Choroid plexus epithelial cell (primary cell): Measurements from ENCODE around the gene EDN1.

Experiments
- DNase-seq: peaks from one replicate; pipeline ENCODE4 v3.0.0-alpha.2; 2010; ENCODE audit warnings: low read depth
- H3K4me3 ChIP-seq: 2 replicates; pipeline ENCODE4 v1.5.1; 2011; ENCODE audit warnings: low read depth, mild to moderate bottlenecking, control low read depth, low read length, moderate library complexity
- CTCF ChIP-seq: conservative IDR thresholded peaks from 2 replicates; pipeline ENCODE4 v1.5.1; 2011; ENCODE audit warnings: low read depth, mild to moderate bottlenecking, control low read depth, inconsistent platforms, low read length, moderate library complexity

Gene EDN1

DNA sequence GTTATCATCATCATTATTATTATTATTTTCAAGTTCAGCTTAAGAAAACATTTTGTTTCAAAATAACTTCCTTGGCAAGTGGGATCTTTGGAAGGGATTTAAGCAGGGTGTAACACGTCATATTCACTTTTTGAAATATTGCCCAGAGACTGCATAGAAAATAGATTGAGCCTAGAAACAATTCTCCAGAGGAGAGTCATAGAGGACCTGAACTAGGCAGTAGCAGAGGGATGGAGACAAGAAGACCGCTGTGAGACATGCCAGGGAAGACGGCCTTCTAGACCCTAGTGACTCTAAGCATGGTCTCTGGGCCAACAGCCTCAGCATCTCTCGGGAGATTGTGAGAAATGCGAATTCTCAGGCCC, 55.5 kb downstream of the EDN1 start:
- TF ChIP-seq CTCF: no peak

More for the DNA sequence above, 55.5 kb downstream of the EDN1 start:
- no peak overlapping the region for H3K4me3 ChIP-seq
- no peak for DNase-seq
